ENCODE data around the gene KRT83. TPM values are rescaled to one million over a fixed set of nuclear protein-coding genes. Genes with fewer than 3 reads are reported as not detected.

Gene KRT83
- total and polyA plus RNA-seq, 2 of the 13 experiments (the other 11 are each of a cell fraction or from before 2014, with no cell fraction given) = not detected

GRCh38 chr12:52319097-52319496 is 2.1 kb downstream of the KRT83 start:
- no peak overlapping the region for H2AFZ ChIP-seq (ENCODE audit: low read length)
- ChIA-PET POLR2A (no interaction called here), CTCF (ENCODE audit: low intra/inter-chr PET ratio, low total read pairs) (no interaction called here)
- H3K79me2 ChIP-seq (ENCODE audit: insufficient read depth, low read length) = no peaks in the 10 kb centered on the region
- BruUV-seq (replicated peaks) = no TSS peak
- H4K20me1 ChIP-seq (ENCODE audit: insufficient read depth, low read length) = no peaks in the 10 kb centered on the region
- no peaks in the 10 kb centered on the region for H3K4me1 ChIP-seq (ENCODE audit: insufficient read depth, low read length)
- ATAC-seq = no peak
- H3K4me2 ChIP-seq (ENCODE audit: low read depth, low read length) = no peak overlapping the region
- no peak for FAIRE-seq
- H3K4me3 ChIP-seq (replicated peaks in 1 of 3; ENCODE audit: insufficient read depth in 1 of 3, low read depth in 2 of 3, low read length in 3 of 3) = no peak overlapping the region
- H3K9me3 ChIP-seq (ENCODE audit: low read length) = no peaks in the 10 kb centered on the region
- intact Hi-C loops (cut with micrococcal nuclease; ENCODE audit: unreplicated experiment) = no loop called here
- in situ Hi-C loops (cut with HindIII; ENCODE audit: extremely low pct_ligation_motif_present, low pct_unique_long_range_greater_than_20kb) = no loop called here
- 0% methylated on average over 9 of the region's 11 CpGs for WGBS (ENCODE audit: low lambda C conversion rate)
- H3K9ac ChIP-seq (ENCODE audit: insufficient read depth, low read depth, low read length) = no peak overlapping the region
- no peak for TF ChIP-seq PHF8 (CRISPR knock-in tag; IDR thresholded peaks at IDR 0.05)
- no peak for TF ChIP-seq ZBTB43 (CRISPR knock-in tag; conservative IDR thresholded peaks at IDR 0.05)
- no peak for TF ChIP-seq TRIM22 (IDR thresholded peaks at IDR 0.05)
- no peak for TF ChIP-seq TEAD3 (CRISPR knock-in tag; optimal IDR thresholded peaks at IDR 0.05; ENCODE audit: borderline replicate concordance)
- TF ChIP-seq FOXK2 (IDR thresholded peaks at IDR 0.05) = no peak
- no peak for TF ChIP-seq KDM3A (CRISPR knock-in tag; IDR thresholded peaks at IDR 0.05; ENCODE audit: low read depth)
- no peak for TF ChIP-seq ZNF337 (CRISPR knock-in tag; IDR thresholded peaks at IDR 0.05; ENCODE audit: borderline replicate concordance, low read depth)
- TF ChIP-seq AGO1 (IDR thresholded peaks at IDR 0.05; ENCODE audit: low read depth, low read length, poor library complexity, severe bottlenecking) = no peak
- TF ChIP-seq NFKBIZ (CRISPR knock-in tag; IDR thresholded peaks at IDR 0.05) = no peak
- no peak for TF ChIP-seq JARID2 (CRISPR knock-in tag; IDR thresholded peaks at IDR 0.05; ENCODE audit: insufficient replicate concordance)
- no peak for TF ChIP-seq SRY (CRISPR knock-in tag; IDR thresholded peaks at IDR 0.05)
- no peak for TF ChIP-seq ZNF713 (CRISPR knock-in tag; IDR thresholded peaks at IDR 0.05)
- H3K36me3 ChIP-seq (replicated peaks in 1 of 2; ENCODE audit: control insufficient read depth in 1 of 2, insufficient read depth in 2 of 2, low read length in 2 of 2) = no peaks in the 10 kb centered on the region
- H3K27ac ChIP-seq (ENCODE audit: extremely low read length, insufficient read depth, low read length) = no peak overlapping the region
- no peak for DNase-seq (ENCODE audit: low spot score)
- peaks cover 15 to 63% of the 10 kb centered on the region in 2 experiments; a peak in 4 of 5 replicates for H3K27me3 ChIP-seq (ENCODE audit: control insufficient read depth in 1 of 2, insufficient read depth in 2 of 2, low read length in 2 of 2)

Data from HepG2 (cell line).